Measurements from ENCODE around the gene ADIRF.
A peak's percentile ranks its signal among the peaks of the same experiment; 100 is the strongest.
"Not testable (repeated sequence)": the region's sequence is repeated elsewhere in the genome, so short reads cannot be mapped to it uniquely, and the experiment has no call there.

The ADIRF gene

DNA sequence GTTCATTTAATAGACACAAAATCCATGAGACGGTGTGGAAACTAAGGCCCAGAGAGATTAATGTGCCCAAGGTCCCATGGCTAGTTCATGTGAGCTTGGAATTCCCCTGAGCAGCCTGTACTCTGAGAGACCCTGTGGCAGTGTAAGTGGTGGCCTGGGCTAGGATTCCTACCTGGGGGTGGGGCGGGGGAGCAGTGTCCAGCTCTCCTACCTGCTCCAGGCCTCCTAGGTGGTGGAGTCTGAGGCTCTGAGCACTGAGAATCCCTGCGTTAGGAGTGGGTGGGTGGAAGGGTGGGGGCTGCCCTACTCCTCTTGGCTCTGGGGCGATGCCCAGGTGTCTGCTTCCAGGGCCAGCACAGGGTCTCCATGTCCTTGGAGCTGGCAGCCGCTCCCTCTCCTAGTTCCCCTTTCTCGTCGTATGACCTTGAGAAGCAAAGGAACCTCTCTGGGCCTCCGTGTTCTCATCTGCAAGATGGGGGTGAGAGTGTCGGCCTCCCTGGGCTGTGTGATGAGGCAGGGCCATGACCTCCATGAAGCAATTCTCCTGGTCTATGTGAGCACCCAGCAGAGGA lies 7.3 kb upstream of the ADIRF start:
- DNase-seq (ENCODE audit: low read depth in 2 of 2): no peak

- no peak for DNase-seq (ENCODE audit: low read depth in 2 of 2)
Observed at GRCh38 chr10:86961481-86962091, 6.7 kb upstream of the ADIRF start.

- DNase-seq (ENCODE audit: low read depth in 2 of 2): no peak
Observed at GRCh38 chr10:86962136-86962980, 5.9 kb upstream of the ADIRF start.

DNA sequence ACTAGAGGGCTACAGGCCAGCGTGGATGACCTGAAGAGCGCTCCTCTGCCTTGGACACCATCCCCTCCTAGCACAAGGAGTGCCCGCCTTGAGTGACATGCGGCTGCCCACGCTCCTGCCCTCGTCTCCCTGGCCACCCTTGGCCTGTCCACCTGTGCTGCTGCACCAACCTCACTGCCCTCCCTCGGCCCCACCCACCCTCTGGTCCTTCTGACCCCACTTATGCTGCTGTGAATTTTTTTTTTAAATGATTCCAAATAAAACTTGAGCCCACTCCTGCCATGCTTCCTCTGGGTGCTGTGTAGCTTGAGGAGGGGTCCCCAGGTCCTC lies 5.3 kb upstream of the ADIRF start:
- DNase-seq (ENCODE audit: low read depth in 2 of 2): no peak

GRCh38 chr10:86963341-86963919 lies 4.9 kb upstream of the ADIRF start:
- DNase-seq (ENCODE audit: low read depth in 2 of 2): no peak

DNA sequence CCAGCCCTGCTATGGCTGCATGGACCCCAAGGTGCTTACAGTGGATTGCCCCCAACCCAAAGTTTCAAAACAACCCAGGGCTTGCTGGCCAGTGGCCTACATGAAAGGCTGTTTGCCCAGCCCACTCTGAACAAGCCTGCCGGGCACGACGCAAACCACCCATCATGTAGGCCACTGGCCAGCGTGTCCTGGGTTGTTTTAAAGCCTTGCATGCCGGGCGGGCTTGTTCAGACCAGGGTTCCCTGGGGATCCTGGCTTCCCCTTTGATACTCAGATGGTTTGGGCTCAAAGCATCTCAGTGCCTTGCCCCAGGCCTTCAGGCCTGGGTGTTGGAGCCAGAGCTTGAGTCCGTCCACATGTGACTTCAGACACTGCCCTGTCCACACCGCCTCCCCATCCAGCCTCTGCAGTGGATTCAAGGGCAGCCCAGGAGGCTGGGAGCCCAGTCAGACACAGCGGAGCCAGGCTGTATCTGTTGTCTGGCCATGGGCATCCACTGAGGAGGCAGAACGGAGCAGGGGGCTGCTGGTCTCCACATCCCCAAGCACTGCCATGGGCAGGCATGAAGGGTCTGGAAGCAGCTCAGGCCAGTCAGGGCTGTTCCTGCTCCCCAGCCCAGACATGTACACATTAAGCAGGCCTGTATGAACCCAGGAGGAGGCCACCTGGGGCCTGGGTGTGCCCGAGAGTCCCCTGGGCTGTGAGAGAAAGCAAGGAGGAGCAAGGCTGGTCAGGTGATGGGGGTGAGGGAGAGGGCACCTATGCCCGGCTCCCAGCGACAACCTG lies 4.0 kb upstream of the ADIRF start:
- DNase-seq (ENCODE audit: low read depth in 2 of 2): no peak

GRCh38 chr10:86964847-86965190 lies 3.5 kb upstream of the ADIRF start:
- no peak for DNase-seq (ENCODE audit: low read depth in 2 of 2)

- DNase-seq (ENCODE audit: low read depth in 2 of 2): no peak
Observed at GRCh38 chr10:86965986-86966654, 2.2 kb upstream of the ADIRF start.

DNA sequence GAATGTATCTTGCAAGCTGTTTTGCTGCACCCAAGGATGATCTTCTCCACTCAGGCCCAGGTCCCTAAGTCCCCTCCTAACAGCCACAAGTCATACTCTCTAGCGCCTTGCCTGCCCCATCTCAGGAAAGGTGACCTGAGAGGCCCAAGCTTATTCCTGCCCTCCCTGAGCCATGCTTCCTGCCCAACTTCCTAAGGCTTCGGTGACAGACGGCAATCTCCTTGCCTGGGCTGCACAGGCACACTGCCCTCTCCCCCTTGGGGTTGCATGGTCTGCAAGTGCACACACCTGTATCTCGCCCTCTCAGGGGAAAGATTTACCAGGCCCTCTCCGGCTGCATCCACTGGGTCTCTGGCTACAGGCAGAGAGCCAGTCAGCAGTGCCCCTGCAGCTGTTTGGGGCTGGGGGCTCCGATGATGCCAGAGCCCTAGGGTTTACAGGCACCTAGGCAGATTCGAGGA lies 771 bp upstream of the ADIRF start:
- no peak for DNase-seq (ENCODE audit: low read depth in 2 of 2)

- DNase-seq (ENCODE audit: low read depth in 2 of 2): no peak
Observed at GRCh38 chr10:86968994-86969355, 693 bp downstream of the ADIRF start.

GRCh38 chr10:86969421-86970041 lies 1.2 kb downstream of the ADIRF start:
- DNase-seq (ENCODE audit: low read depth in 2 of 2): no peak

DNA sequence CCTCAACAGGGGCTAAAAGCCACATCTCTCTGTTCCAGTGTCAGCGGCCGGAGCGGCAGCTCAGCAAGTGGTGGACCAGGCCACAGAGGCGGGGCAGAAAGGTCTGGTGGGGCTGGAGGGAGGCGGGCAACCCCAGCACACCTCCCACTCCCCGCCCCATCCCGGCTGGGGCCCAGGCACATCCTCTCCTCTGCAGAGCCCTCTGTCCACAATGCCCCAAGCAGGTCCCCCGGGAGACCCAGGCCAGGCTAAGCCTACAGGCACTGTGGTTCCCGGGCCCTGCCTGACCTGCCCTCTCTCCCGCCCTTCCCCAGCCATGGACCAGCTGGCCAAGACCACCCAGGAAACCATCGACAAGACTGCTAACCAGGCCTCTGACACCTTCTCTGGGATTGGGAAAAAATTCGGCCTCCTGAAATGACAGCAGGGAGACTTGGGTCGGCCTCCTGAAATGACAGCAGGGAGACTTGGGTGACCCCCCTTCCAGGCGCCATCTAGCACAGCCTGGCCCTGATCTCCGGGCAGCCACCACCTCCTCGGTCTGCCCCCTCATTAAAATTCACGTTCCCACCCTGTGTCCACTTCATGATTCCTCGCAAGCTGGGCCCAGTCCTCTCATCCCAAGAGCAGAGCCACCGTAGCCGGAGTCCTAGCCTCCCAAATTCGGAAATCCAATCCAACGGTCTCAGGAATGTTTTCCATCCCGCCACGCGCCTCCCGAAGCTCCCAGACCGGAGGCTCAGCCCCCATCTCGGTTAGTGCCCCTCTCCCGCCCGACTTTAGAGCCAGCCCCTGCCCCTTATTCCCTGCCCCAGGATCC lies 2.1 kb downstream of the ADIRF start:
- no peak for DNase-seq (ENCODE audit: low read depth in 2 of 2)

DNA sequence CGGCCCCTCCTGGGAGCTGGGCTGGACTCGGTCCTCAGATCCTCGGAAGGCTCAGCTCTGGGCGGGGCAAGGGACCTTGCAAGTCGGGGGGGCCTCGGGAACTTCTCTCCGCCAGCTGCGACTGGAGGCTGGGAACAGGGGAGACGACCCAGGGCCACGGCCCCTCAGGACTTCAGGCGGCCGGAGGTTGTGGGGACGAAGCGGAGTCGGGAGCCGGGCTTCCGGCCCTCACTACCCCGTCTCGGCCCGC lies 2.6 kb downstream of the ADIRF start:
- DNase-seq (ENCODE audit: low read depth in 2 of 2): no peak

- peak; percentile 71 to 78 for DNase-seq (ENCODE audit: low read depth in 2 of 2)
Observed at GRCh38 chr10:86971232-86971991, 3.1 kb downstream of the ADIRF start.

DNA sequence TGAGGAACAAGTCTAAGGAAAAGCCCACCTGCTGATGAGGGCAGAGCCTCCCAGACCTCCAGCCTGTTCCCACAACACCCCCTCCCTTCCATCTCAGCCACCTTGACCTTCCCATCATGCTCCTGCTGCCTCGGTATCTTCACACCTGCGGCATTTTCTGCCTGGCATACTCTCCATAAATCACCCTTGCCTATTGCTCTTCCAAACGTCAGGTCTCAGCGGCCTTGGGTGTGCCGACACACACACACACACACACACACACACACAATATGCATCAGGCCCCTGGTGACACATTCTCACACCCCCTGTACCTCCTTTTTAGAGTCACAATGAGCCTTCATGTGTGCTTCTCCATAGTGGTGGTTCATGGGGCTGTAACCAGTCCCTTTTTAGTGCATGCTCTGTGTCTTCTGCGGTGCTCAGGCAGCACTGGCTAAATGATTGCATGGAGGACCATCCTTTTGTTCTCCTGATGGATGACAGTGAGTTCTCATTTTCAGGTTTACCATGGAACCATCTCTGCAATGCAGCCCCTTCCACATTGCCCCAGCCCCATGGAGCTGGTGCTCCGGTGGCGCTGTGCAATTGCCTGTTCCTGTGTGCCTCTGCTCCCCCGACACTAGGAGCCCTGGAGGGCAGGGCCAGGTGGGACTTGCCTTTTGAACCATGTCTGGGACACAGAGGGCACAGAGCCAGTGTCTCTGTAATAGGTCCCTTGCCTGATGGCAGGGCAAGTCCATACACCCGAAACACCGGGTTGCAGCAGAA lies 4.5 kb downstream of the ADIRF start:
- DNase-seq (ENCODE audit: low read depth in 2 of 2): no peak

- no peak for DNase-seq (ENCODE audit: low read depth in 2 of 2)
Observed at GRCh38 chr10:86974484-86974883, 6.2 kb downstream of the ADIRF start.

DNA sequence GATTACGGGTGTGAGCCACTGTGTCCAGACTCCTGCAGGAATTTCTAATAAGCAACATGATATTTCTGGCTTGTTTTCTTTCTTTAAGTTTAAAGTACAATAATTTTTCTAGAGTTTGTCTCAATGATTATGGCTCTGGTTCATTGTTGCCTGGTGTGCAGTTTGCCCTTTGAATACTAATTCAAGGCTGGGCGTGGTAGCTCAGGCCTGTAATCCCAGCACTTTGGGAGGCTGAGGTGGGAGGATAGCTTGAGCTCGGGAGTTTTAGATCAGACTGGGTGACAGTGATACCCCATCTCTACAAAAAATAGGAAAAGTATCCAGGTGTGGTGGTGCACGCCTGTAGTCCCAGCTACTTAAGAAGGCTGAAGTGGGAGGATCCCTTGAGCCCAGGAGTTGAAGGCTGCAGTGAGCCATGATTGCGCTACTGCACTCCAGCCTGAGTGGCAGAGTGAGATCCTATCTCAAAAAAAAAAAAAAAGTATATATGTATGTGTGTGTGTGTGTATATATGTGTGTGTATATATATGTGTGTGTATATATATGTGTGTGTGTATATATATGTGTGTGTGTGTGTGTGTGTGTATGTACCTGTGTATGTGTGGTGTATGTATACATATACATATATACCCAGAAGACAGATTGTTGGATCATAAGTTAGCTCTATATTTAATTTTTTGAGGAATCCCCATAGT lies 8.2 kb downstream of the ADIRF start:
- no peak for DNase-seq (ENCODE audit: low read depth in 2 of 2)

- not testable (repeated sequence) for DNase-seq (ENCODE audit: low read depth in 2 of 2)
Observed at GRCh38 chr10:86978457-86978856, 10.2 kb downstream of the ADIRF start.

Measured in stimulated activated CD4-positive, alpha-beta T cell treated with anti-CD3 and anti-CD28 coated beads, Interleukin-4, amount 100 ng/mL, for 48 hours (primary cell).